ENCODE measurements around the gene FAM184B.

GRCh38 chr4:17708992-17709762 is 72.2 kb downstream of the FAM184B start:
- TF ChIP-seq, protein P1, sequence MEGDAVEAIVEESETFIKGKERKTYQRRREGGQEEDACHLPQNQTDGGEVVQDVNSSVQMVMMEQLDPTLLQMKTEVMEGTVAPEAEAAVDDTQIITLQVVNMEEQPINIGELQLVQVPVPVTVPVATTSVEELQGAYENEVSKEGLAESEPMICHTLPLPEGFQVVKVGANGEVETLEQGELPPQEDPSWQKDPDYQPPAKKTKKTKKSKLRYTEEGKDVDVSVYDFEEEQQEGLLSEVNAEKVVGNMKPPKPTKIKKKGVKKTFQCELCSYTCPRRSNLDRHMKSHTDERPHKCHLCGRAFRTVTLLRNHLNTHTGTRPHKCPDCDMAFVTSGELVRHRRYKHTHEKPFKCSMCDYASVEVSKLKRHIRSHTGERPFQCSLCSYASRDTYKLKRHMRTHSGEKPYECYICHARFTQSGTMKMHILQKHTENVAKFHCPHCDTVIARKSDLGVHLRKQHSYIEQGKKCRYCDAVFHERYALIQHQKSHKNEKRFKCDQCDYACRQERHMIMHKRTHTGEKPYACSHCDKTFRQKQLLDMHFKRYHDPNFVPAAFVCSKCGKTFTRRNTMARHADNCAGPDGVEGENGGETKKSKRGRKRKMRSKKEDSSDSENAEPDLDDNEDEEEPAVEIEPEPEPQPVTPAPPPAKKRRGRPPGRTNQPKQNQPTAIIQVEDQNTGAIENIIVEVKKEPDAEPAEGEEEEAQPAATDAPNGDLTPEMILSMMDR (IDR thresholded peaks at IDR 0.05), result no peak
- no peak for TF ChIP-seq POLR2A (IDR thresholded peaks at IDR 0.05)
